ENCODE results near the gene TRIM31. TPM values are rescaled to one million over a fixed set of nuclear protein-coding genes. Genes with fewer than 3 reads are reported as not detected.
A peak's percentile ranks its signal among the peaks of the same experiment; 100 is the strongest.

TRIM31 gene
- 100 to 1,000 TPM; 121 to 202 (median 182) TPM for total RNA-seq
- long read RNA-seq, donor 1, transcript TRIM31-210 (9 exons, 2,043 nt) = major isoform, 53 of 104 reads
- long read RNA-seq, donor 1, partial matches to known transcripts = 16 of 104 reads
- long read RNA-seq, donor 1, other reads (novel, unspliced or antisense) = 35 of 104 reads
- long read RNA-seq, donor 2, transcript TRIM31-210 (9 exons, 2,043 nt) = major isoform, 39 of 145 reads
- long read RNA-seq, donor 2, partial matches to known transcripts = 43 of 145 reads
- long read RNA-seq, donor 2, other reads (novel, unspliced or antisense) = 61 of 145 reads

GRCh38 chr6:30113003-30113759 lies at the start of gene TRIM31:
TRIM31 (minus strand) TSS chr6:30113090; CDS start chr6:30112805, 285 bp downstream.
- intact Hi-C loops (cut with DNase I, micrococcal nuclease) = no loop called here
- DNase-seq (no peak), ATAC-seq (peak; percentile 91)
- Histone ChIP-seq H3K36me3 (ENCODE audit: low read depth) (no peaks in the 10 kb centered on the region), H3K4me1 (ENCODE audit: low read depth) (peaks cover 10% of the 10 kb centered on the region), H3K4me3 (peak within 1 kb of the TSS; percentile 0), H3K9me3 (no peaks in the 10 kb centered on the region)
- no peak for TF ChIP-seq CTCF (IDR thresholded peaks at IDR 0.05)

GRCh38 chr6:30162265-30163089 lies 49.6 kb upstream of the TRIM31 start:
- DNase-seq = peak in 2 of 3 donors; percentile 44 to 67
- Histone ChIP-seq H3K9me3 (no peaks in the 10 kb centered on the region), H3K4me3 (no peak overlapping the region), H3K4me1 (ENCODE audit: low read depth) (peaks cover 5% of the 10 kb centered on the region), H3K36me3 (ENCODE audit: low read depth) (no peaks in the 10 kb centered on the region)
- no peak for TF ChIP-seq CTCF (IDR thresholded peaks at IDR 0.05)
- peak; percentile 9 for ATAC-seq
- intact Hi-C loops (cut with DNase I, micrococcal nuclease) = no loop called here

- TF ChIP-seq CTCF (IDR thresholded peaks at IDR 0.05) = no peak
- Histone ChIP-seq H3K9me3 (no peaks in the 10 kb centered on the region), H3K4me1 (ENCODE audit: low read depth) (peaks cover 13% of the 10 kb centered on the region), H3K4me3 (no peak within 1 kb of the TSS), H3K36me3 (ENCODE audit: low read depth) (no peaks in the 10 kb centered on the region)
- ATAC-seq = no peak
- intact Hi-C loops (cut with DNase I, micrococcal nuclease) = no loop called here
- DNase-seq = no peak
These were observed 48.1 kb upstream of the TRIM31 start, which contains the start of gene TRIM10 for GRCh38 chr6:30160785-30161531. TRIM10 (minus strand) TSS chr6:30161211; CDS start chr6:30160858, 353 bp downstream.

GRCh38 chr6:30160008-30160784 lies 47.3 kb upstream of the TRIM31 start:
- intact Hi-C loops (cut with DNase I, micrococcal nuclease) = no loop called here
- Histone ChIP-seq H3K4me1 (ENCODE audit: low read depth) (peaks cover 18% of the 10 kb centered on the region), H3K9me3 (no peaks in the 10 kb centered on the region), H3K4me3 (no peak overlapping the region), H3K36me3 (ENCODE audit: low read depth) (no peaks in the 10 kb centered on the region)
- no peak for TF ChIP-seq CTCF (IDR thresholded peaks at IDR 0.05)
- DNase-seq (no peak), ATAC-seq (no peak)
